ENCODE data around the gene CARD6.
"Not testable (repeated sequence)": the region's sequence is repeated elsewhere in the genome, so short reads cannot be mapped to it uniquely, and the experiment has no call there.

CARD6 gene, protein sequence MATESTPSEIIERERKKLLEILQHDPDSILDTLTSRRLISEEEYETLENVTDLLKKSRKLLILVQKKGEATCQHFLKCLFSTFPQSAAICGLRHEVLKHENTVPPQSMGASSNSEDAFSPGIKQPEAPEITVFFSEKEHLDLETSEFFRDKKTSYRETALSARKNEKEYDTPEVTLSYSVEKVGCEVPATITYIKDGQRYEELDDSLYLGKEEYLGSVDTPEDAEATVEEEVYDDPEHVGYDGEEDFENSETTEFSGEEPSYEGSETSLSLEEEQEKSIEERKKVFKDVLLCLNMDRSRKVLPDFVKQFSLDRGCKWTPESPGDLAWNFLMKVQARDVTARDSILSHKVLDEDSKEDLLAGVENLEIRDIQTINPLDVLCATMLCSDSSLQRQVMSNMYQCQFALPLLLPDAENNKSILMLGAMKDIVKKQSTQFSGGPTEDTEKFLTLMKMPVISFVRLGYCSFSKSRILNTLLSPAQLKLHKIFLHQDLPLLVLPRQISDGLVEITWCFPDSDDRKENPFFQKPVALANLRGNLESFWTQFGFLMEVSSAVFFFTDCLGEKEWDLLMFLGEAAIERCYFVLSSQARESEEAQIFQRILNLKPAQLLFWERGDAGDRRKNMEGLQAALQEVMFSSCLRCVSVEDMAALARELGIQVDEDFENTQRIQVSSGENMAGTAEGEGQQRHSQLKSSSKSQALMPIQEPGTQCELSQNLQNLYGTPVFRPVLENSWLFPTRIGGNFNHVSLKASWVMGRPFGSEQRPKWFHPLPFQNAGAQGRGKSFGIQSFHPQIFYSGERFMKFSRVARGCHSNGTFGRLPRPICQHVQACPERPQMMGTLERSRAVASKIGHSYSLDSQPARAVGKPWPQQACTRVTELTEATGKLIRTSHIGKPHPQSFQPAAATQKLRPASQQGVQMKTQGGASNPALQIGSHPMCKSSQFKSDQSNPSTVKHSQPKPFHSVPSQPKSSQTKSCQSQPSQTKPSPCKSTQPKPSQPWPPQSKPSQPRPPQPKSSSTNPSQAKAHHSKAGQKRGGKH

DNA sequence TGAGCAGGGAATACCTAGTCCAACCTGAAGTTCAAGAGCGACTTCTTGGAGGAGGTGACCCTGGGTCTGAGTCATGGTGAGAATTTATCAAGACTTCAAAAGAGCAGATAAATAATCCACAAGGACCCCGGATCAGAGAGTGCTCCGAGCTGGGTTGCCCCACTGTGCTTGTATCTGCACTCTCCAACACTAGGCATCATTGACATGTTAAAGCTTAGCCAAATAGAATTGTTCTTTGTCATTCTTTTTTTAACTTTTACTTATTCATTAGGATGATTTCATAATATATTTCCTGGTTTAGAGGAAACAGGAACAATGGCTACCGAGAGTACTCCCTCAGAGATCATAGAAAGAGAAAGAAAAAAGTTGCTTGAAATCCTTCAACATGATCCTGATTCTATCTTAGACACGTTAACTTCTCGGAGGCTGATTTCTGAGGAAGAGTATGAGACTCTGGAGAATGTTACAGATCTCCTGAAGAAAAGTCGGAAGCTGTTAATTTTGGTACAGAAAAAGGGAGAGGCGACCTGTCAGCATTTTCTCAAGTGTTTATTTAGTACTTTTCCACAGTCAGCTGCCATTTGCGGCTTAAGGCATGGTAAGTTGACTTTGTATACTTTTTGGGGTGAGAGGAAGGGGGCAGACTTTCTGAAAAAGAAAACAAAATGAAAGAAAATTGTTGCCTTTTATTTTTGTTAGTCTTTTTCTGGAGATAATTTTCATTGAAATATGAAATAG is at the start of gene CARD6:
CARD6 (plus strand) TSS at position 300 of the 738 bp plus-strand sequence; CDS start at position 316, 16 bp downstream.
- no peak for FAIRE-seq

DNA sequence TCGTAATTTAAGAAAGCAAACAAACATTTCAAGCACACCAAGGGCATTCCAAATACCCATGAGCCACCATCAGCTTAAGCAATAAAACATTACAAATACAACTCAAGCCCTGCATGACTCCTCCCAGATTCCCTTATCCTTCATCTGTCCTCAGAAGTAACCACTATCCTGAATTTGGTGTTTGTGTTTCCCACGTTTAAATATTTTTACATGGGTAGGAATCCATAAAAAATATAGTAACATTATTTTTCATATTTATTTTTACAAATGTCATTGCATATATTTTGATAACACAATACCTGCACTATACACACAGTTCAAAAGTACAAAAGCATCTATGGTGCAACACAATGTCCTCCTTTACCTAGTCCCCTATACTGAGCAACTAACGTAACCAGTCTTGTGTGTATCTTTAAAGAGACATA is 49.4 kb upstream of the CARD6 start:
- FAIRE-seq = no peak

DNA sequence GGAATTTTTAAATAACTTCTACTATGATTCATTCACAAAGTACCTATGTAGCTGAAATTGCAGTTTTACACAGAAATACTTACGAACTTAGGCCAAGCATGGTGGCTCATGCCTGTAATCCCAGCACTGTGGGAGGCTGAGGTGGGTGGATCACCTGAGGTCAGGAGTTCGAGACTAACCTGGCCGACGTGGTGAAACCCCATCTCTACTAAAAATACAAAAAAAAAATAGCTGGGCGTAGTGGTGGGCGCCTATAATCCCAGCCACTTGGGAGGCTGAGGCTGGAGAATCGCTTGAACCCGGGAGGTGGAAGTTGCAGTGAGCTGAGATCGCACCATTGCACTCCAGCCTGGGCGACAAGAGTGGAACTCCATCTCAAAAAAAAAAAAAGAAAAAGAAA is 48.5 kb upstream of the CARD6 start:
- not testable (repeated sequence) for FAIRE-seq

DNA sequence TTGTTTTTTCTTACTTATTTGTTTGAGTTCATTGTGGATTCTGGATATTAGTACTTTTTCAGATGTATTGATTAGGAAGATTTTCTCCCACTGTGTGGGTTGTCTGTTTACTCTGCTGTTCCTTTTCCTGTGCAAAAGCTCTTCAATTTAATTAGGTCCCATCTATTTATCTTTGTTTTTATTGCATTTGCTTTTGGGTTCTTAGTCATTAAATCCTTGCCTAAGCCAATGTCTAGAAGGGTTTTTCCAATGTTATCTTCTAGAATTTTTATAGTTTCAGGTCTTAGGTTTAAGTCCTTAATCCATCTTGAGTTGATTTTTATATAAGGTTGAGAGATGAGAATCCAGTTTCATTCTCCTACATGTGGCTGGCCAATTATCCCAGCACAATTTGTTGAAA is 46.8 kb upstream of the CARD6 start:
- not testable (repeated sequence) for FAIRE-seq

DNA sequence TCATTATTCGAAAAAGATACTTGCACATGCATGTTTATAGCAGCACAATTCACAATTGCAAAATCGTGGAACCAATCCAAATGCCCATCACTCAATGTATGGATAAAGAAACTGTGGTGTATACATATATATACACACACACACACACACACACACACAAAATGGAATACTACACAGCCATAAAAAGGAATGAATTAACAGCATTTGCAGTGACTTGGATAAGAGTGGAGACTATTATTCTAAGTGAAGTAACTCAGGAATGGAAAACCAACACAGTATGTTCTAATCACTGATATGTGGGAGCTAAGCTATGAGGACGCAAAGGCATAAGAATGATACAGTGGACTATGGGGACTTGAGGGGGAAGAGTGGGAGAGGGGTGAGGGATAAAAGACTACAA is 46.3 kb upstream of the CARD6 start:
- not testable (repeated sequence) for FAIRE-seq

DNA sequence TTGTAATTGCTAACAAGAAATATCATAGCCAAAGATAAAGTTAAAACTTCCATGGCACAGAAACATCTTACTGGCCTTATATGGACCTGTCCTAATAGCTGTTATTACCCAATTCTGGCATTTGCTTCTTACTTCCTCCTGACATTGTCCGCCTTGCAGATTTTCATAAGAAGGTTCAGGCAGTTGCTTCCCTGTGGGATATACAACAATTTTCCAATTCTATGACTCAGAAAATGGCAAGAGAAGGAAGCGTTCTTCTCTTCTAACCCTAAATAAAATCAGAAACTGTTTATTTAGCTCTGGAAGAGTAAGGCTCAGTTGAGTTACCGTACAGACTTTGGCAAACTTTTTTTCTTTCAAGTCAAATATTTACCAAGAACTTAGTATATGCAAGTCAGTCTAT is 44.7 kb upstream of the CARD6 start:
- no peak for FAIRE-seq

DNA sequence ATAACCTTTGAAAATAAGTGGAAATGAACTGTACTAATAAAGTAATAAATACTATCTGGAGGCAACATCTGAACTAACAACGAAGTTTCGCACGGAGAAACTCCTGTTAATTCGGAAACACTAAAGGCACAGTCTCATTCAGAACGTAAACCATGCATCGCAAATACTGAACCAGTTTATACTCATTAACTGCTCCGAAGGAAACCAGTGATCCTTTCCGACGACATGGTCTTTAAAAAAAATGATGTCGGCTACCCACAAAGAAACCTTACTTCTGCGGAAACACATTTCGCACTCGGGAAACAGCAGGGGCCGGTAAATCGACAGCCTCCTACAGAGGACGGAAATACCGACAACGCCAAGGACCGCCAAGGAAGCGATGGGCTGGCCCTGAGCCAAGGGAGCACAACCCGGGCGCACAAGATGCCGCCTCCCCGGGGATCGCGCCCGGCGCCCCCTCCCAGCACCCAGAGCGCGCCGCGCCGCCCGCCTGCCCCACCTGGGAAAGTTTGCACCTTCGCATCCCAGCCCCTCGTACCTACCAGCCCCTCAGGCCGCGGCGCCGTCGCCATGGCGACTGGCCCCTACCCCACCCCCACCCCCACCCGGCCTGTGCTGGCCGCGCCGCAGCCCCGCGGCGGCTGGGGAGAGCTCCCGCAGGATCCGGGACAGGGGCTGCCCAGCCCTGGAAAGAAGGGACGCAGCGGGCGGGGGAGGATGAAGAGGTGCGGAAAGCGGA is 43.7 kb upstream of the CARD6 start:
- no peak for FAIRE-seq

DNA sequence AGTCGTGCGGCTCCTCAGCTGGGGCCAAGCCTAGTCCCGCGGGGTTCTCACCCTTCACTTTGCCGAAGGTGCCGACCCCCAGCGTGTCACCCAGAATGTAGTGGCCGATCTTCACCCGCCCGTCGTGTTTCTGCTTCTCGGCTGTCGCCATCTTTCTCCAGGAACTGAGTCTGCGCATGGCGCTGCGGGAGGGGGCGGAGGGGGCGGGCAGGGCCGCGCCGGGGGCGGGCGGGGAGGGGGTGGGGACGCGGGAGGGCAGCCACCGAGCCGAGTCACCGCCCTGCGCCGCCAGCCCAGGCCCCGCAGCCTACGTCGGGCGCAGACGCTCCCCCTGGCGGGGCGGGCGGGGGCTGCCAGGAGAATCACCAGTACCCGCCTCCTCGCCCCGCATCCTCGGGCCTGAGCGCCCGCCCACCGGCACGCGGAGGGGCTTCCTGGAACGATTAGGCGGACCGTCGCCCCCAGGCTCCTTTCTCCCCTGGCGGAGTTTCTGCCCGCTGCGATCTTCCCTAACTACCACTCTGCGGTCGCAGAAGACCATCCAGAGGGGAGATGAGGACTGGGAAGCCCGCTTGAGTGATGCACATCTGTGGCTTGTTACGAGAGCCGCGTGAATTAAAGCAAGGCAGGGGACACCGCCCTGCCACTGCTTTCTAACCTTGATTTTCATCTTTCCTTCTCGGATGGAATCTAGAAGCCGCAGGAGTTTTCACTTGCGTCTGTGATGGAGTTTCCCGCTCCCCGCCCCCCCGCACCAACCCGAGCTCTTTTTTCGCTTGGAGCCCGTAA is 43.0 kb upstream of the CARD6 start, which contains the start of gene PRKAA1:
PRKAA1 (minus strand) TSS at position 363 of the 789 bp plus-strand sequence; CDS start at position 178, 185 bp downstream.
- FAIRE-seq = no peak

DNA sequence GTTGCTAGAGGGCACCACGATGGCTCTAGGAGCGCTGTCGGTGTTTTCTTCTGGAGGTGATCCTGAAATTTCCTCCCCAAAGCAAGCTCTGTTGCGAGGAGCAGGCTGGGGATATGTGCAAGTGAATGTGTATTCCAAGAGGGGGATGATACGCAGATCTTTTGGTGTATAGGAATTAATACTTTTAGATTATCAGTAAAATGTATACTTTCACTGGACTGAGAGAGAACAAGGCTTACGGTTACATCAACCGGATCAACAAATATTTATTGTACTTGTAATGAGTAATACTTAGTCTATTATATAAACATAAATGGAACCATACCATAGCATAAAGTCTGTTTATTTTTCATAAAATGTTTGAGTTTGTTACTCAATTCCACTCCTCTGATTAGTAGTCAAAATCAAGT is 42.4 kb upstream of the CARD6 start:
- FAIRE-seq = no peak

DNA sequence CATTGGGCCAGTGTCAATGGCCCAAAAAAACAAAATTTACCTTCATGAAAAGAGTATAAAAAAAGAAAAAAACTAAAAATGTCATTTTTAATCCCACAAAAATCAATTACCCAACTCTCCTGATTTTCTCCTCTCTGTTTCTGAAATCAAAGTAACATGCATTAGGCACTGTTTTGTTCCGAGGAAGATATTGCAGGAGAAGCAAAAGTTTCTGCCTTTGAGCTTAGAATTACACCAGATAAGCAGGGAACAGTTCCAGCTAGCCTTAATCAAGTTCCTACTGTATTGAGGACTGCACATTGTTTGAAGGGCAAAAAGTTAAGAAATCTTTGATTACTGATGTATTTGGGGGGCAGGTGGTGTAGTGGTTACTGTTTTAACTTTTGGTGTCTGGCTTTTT is 41.9 kb upstream of the CARD6 start:
- no peak for FAIRE-seq

DNA sequence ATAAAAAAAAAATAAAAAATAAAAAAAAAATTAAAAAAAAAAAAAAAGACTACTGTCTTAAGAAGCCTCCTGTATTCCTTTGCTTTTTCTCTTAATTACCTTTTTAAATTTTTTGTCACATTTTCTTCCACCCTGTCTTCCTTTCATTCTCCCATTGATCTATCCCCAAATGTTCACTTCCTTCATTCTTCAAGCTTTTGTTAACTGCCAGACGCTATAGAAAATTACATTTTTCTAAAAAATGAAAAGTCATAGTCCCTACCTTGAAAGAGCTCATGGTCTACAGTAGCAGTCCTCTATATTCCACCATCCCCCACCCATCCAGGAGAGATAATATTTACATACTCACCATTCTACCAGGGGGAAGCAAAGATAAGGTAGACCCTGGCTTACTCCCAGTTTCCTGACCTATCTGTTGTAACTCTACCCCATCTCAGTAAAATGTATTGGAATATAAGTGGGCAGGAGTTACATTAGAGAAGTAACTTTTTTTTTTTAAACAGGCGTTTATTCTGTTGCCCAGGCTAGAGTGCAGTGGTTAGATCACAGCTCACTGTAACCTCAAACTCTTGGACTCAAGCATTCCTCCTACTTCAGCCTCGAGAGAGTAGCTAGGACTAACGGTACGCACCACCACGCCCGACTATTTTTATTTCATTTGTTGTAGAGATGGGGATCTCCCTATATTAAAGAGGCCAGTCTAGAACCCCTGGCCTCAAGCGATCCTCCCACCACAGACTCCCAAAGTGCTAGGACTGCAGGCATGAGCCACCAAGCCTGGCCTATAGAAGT is 39.2 kb upstream of the CARD6 start:
- no peak for FAIRE-seq

DNA sequence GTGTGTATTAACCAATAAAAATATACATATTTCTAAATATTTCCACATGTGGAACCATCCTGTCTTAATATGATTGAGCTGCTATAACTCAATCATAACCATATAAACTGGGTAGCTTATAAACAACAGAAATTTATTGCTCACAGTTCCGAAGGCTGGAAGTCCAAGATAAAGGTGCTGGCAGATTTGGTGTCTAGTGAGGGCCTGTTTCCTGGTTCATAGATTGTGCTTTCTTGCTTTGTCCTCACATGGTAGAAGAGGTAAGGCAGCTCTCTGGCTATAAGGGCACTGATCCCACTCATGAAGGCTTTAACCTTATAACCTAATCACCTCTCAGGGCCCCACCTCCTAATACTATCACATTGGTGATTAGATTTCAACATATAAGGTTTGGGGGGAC is 29.0 kb upstream of the CARD6 start:
- no peak for FAIRE-seq

DNA sequence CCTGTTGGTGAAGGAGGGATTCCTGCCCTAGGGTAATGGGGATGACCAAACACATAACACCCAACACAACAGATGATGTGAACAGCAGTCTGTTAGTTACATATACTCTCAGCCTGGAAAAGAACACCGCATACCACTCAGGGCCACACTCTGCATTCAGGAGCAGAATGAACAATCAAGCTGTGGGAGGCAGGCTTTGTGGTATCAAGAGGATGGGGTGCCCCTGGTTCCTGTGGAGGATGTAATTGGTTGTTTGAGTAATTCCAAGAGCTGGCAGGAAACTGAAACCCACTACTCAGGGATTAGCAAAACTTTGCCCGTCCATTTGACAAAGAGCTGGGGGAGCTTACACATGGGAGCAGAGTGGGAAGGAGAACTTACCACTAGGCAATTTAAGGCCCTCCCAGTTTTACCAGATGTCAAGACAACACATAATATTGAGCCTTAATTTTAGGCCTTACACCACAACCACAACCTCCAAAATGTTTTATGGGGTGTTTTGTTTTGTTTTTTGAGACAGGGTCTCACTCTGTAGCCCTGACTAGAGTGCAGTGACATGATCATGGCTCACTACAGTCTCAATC is 27.4 kb upstream of the CARD6 start:
- FAIRE-seq = no peak

DNA sequence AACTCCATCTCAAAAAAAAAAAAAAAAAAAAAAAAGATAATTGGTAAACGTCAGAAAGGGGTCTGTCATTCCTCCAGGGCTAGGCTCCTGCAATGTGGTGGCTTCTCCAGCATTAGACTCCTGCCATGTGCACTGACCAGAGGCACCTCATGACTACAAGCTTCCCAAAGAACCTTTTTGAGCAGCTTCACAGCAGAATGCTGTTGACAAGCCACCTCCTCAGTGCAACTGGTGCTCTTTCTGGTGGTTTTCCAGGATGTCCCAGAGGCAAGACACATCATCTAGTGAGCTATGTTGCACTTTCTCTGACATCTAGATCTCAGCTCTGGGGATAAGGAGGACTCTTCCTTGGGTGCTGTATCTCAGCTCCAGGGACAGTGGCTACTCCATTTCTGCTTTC is 17.7 kb upstream of the CARD6 start:
- no peak for FAIRE-seq

DNA sequence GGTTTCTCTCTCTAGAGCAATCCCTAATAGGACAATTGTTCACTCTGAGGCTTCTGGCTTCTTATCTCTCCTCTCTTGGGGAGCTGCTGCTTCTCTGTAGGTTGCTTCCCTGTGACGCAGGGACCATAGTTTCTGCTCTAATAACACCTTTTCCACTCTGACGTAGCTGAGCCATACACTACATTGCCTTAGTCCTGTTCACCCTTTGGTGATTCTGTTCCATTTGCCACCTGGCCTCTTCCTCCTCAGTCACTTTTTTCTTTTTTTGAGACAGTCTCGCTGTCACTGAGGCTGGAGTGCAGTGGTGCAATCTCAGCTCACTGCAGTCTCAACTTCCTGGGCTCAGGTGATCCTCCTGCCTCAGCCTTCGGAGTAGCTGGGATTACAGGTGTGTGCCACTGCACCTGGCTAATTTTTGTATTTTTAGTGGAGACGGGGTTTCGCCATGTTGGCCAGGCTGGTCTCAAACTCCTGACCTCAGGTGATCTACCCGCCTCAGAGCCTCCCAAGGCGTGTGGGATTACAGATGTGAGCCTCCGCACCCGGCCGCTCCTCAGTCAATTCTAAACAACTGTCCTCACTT is 15.6 kb upstream of the CARD6 start:
- FAIRE-seq = not testable (repeated sequence)

DNA sequence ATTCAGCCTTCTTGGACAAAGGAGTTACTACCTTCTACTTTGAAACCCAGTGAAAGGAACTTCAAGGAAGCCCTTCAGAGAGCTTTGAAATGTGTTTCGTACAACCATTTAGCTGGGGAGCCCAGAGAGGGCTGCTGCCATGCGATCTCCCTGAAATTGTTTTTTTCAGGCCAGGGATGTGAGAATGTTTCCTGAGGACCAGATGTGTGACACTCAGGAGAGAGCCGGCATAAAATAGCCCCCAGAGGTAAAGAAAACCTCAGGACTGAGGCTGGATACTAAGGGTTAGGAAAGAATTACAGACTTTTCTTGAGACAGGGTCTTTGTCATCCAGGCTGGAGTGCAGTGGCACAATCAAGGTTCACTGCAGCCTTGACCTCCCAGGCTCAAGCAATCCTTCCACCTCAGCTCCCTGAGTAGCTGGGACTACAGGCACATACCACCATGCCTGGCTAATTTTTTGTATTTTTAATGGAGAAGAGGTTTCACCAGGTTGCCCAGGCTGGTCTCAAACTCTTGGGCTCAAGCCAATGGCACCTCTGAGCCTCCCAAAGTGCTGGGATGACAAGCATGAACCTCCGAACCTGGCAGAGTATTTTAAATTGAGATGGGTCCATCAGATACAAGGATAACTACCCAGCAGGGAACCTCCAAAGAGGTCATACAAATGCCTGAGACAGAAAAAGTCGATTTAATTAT is 14.5 kb upstream of the CARD6 start:
- no peak for FAIRE-seq

DNA sequence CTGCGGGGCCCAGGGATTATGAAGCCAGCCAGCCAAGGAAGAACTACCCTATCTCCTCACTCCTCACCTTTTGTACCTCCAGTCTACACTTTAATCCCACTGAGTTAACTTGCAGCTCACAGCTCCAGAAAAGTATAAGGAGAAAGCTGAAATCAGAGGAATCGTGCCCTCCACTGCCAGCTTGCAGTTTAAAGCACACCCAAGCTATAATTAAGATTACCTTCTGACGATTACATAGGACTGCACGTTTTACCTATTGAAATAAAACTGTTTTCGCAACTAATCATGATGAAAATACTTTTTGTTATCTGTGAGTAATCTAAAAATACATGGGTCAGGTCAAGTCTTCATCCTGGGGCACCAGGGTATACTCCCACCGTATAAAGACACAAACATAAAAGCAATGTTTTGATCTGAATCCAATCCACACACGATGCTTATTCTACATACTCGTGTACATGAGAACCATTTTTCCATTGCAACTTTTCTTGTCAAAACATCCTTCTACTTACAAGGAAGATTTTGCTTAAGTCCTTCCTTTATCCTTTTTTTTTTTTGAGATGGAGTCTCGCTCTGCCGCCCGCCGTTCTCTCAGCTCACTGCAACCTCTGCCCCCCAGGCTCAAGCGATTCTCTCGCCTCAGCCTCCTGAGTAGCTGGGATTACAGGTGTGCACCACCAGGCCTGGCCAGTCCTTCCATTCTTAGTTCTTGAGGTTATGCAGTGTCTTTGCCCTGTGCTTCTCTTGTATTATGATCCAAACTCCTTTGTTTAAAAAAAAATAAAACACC is 13.8 kb upstream of the CARD6 start:
- FAIRE-seq = no peak
